Keratinocyte (primary cell): ENCODE results near the gene TFF1. TPM values are rescaled to one million over a fixed set of nuclear protein-coding genes. Genes with fewer than 3 reads are reported as not detected.

Source experiments
- DNase-seq: peaks from one replicate; pipeline ENCODE4 v3.0.0-alpha.2; 2011; ENCODE audit warnings: low read depth, missing footprints, low spot score
- FAIRE-seq: peaks from 2 replicates; lab custom pipeline; 2011; peaks lifted over from hg19 to GRCh38; lab: Jason Lieb, UNC
- H2AFZ ChIP-seq: 2 replicates; pipeline ENCODE4 v1.6.0; 2012; ENCODE audit warnings: low read length, control low read depth, inconsistent platforms; ENCODE audit not compliant: control insufficient read depth
- H3K27ac ChIP-seq: 2 replicates; pipeline ENCODE4 v1.5.1; 2011; ENCODE audit warnings: low read length; ENCODE audit not compliant: control insufficient read depth, insufficient read depth
- H3K27me3 ChIP-seq: 3 replicates; pipeline ENCODE4 v1.6.0; 2011; ENCODE audit warnings: low read length; ENCODE audit not compliant: control insufficient read depth, insufficient read depth; ENCODE audit errors: extremely low read depth
- H3K36me3 ChIP-seq, 2 experiments: 2 replicates in 1 of 2; 3 replicates in 1 of 2; pipeline ENCODE4 v1.5.1; 2011; ENCODE audit warnings: low read length in 2 of 2, mild to moderate bottlenecking in 1 of 2; ENCODE audit not compliant: control insufficient read depth in 2 of 2, insufficient read depth in 2 of 2; ENCODE audit errors: extremely low read depth in 1 of 2
- H3K4me1 ChIP-seq: 3 replicates; pipeline ENCODE4 v1.5.1; 2011; ENCODE audit warnings: low read length; ENCODE audit not compliant: control insufficient read depth, insufficient read depth; ENCODE audit errors: extremely low read depth
- H3K4me2 ChIP-seq: 3 replicates; pipeline ENCODE4 v1.6.0; 2011; ENCODE audit warnings: low read depth, low read length; ENCODE audit not compliant: control insufficient read depth, insufficient read depth; ENCODE audit errors: extremely low read depth
- H3K4me3 ChIP-seq, 3 experiments: fragments of 200-600 bp in 1 of 3; sonication (generic) in 1 of 3; 2 replicates in 2 of 3; 3 replicates in 1 of 3; pipeline ENCODE4 v1.5.1; 2011 to 2016; ENCODE audit warnings: low read length in 3 of 3, mild to moderate bottlenecking in 3 of 3, control low read depth in 2 of 3, inconsistent platforms in 1 of 3, low read depth in 1 of 3, mixed read lengths in 1 of 3, mixed run types in 1 of 3, moderate library complexity in 1 of 3; ENCODE audit not compliant: control insufficient read depth in 2 of 3, insufficient read depth in 2 of 3; ENCODE audit errors: extremely low read depth in 1 of 3
- H3K79me2 ChIP-seq: 2 replicates; pipeline ENCODE4 v1.6.0; 2012; ENCODE audit warnings: low read length; ENCODE audit not compliant: control insufficient read depth, insufficient read depth
- H3K9ac ChIP-seq: 3 replicates; pipeline ENCODE4 v1.6.0; 2011; ENCODE audit warnings: low read length; ENCODE audit not compliant: control insufficient read depth, insufficient read depth; ENCODE audit errors: extremely low read depth
- H3K9me1 ChIP-seq: 3 replicates; pipeline ENCODE4 v1.6.0; 2011; ENCODE audit warnings: low read length; ENCODE audit not compliant: control insufficient read depth, insufficient read depth; ENCODE audit errors: extremely low read depth
- H3K9me3 ChIP-seq: 2 replicates; pipeline ENCODE4 v1.5.1; 2012; ENCODE audit warnings: low read depth, low read length; ENCODE audit not compliant: control insufficient read depth
- H4K20me1 ChIP-seq: 3 replicates; pipeline ENCODE4 v1.6.0; 2011; ENCODE audit warnings: low read length; ENCODE audit not compliant: control insufficient read depth, insufficient read depth; ENCODE audit errors: extremely low read depth
- EZH2 ChIP-seq: IDR thresholded peaks from one replicate; pipeline ENCODE4 v1.6.1; 2012; ENCODE audit warnings: inconsistent platforms, mild to moderate bottlenecking, low read length, moderate library complexity
- dilution Hi-C: fragments of 300-500 bp; cut with MboI; formaldehyde crosslinking; loops from one replicate; pipeline ENCODE4 v1.7.0; 2020; ENCODE audit warnings: low sequenced_read_pairs; ENCODE audit not compliant: extremely low pct_ligation_motif_present
- polyA plus RNA-seq, 5 experiments: library from polyadenylated mRNA; depleted of rRNA in 3 of 5; stranded (reverse) in 3 of 5; stranded (forward) in 1 of 5; unstranded in 1 of 5; fragments of >200 nt; gene quantifications; 1 replicate in 1 of 5; 2 replicates in 3 of 5; 3 replicates in 1 of 5; pipeline versions ENCODE4 v1.2.1 to v1.2.3, GENCODE V29; 2011 to 2012; ENCODE audit warnings: missing spikeins in 2 of 5, low read depth in 1 of 5, low replicate concordance in 1 of 5
- TF ChIP-seq, protein P1 (sequence below), 3 experiments: IDR thresholded peaks in 1 of 3; conservative IDR thresholded peaks in 1 of 3; optimal IDR thresholded peaks in 1 of 3; 2 replicates in 2 of 3; 3 replicates in 1 of 3; pipeline versions ENCODE3 to v1.5.1; 2011; ENCODE audit warnings: low read length in 3 of 3, mild to moderate bottlenecking in 3 of 3, moderate library complexity in 2 of 3, control low read depth in 1 of 3, inconsistent platforms in 1 of 3; ENCODE audit not compliant: insufficient read depth in 2 of 3; ENCODE audit errors: extremely low read depth in 1 of 3

The TFF1 gene
- polyA plus RNA-seq, 1 donor (not counting 4 experiments of a cell fraction or from before 2014, with no cell fraction given): not detected

DNA sequence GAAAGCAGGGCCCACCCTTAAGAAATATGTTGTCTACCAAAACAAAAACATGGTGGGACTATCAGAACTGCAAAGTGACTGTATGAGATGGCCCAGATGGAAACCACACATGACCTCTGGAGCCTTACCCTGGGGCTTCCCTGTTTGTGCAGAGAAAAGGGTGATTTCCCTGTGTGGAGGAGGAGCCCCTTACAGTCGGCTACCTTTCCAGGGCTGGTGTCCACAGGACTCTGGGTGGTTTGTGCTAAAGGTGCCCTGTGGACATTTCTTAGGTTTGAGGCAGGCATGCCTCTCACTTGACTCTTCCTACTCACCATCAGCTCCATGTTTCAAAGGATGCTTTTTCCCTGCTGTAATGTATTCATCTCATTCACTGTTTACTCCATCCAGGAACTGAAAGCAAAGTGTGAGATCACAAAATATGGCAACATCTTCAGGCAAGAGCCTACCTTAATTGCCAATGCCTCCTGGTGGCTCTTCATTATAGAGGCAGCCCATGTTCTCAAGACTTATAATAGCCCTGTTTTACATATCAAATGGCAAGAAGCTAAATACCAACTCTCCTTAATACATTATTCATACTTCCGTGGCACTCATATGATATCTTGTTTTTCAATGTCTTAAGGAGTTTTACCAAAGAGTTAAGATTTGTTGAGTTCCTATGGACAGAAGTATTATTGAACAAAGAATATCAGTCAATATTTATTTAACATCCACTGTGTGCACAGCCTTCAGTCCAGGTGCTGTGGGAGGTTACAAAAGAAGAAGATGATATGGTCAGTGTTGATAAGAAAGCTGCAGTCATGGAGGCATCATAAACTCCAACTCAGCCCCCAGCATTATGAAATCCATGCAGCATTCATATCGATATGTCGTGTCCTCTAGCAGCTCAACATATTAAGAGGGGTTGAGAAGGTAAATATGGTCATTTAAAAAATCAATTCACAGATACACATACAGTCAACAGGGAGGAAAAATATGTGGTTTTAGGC lies 35.7 kb downstream of the TFF1 start:
- no peak overlapping the region for H3K4me2 ChIP-seq
- H3K36me3 ChIP-seq: no peaks in the 10 kb centered on the region
- peaks cover 11% of the 10 kb centered on the region for H3K27me3 ChIP-seq
- H3K27ac ChIP-seq: no peak overlapping the region
- dilution Hi-C loops: no loop called here
- no peaks in the 10 kb centered on the region for H3K4me1 ChIP-seq
- DNase-seq (no peak), FAIRE-seq (no peak)
- H3K4me3 ChIP-seq: no peak overlapping the region
- H4K20me1 ChIP-seq: no peaks in the 10 kb centered on the region
- TF ChIP-seq, protein P1, sequence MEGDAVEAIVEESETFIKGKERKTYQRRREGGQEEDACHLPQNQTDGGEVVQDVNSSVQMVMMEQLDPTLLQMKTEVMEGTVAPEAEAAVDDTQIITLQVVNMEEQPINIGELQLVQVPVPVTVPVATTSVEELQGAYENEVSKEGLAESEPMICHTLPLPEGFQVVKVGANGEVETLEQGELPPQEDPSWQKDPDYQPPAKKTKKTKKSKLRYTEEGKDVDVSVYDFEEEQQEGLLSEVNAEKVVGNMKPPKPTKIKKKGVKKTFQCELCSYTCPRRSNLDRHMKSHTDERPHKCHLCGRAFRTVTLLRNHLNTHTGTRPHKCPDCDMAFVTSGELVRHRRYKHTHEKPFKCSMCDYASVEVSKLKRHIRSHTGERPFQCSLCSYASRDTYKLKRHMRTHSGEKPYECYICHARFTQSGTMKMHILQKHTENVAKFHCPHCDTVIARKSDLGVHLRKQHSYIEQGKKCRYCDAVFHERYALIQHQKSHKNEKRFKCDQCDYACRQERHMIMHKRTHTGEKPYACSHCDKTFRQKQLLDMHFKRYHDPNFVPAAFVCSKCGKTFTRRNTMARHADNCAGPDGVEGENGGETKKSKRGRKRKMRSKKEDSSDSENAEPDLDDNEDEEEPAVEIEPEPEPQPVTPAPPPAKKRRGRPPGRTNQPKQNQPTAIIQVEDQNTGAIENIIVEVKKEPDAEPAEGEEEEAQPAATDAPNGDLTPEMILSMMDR (optimal IDR thresholded peaks at IDR 0.05 in 1 of 3, IDR thresholded peaks at IDR 0.05 in 1 of 3, conservative IDR thresholded peaks at IDR 0.05 in 1 of 3; ENCODE audit: extremely low read depth in 1 of 3, insufficient read depth in 2 of 3, low read length in 3 of 3): no peak
- no peak for TF ChIP-seq EZH2
- H3K9me1 ChIP-seq: no peaks in the 10 kb centered on the region
- no peak overlapping the region for H2AFZ ChIP-seq
- no peaks in the 10 kb centered on the region for H3K79me2 ChIP-seq
- no peaks in the 10 kb centered on the region for H3K9me3 ChIP-seq
- H3K9ac ChIP-seq: no peak overlapping the region

DNA sequence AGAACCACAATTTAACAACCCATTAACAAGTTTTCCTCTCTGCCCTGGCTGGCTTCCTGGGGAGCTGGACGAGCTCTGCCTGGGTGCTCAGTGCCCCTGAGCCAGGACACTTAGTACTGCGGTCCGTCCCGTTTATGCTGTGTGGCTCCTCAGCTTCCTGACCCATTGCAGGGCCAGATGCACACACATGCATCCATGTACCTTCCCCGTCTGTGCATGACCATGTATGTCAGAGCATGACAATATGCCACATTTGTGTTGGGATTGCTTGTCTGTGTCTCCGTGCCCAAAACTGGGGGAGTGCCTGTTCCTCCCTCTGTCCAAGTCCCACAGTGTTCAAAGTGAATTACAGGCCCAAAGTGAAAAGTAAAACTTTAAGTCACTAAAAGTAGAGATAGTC lies 41.4 kb downstream of the TFF1 start:
- Histone ChIP-seq H4K20me1 (no peaks in the 10 kb centered on the region), H3K9ac (no peak overlapping the region), H3K9me3 (no peaks in the 10 kb centered on the region), H3K4me3 (no peak overlapping the region), H3K27ac (no peak overlapping the region), H3K79me2 (no peaks in the 10 kb centered on the region), H3K36me3 (no peaks in the 10 kb centered on the region), H3K27me3 (peaks cover 4% of the 10 kb centered on the region), H2AFZ (no peak overlapping the region), H3K9me1 (no peaks in the 10 kb centered on the region), H3K4me1 (no peaks in the 10 kb centered on the region), H3K4me2 (no peak overlapping the region)
- DNase-seq (no peak), FAIRE-seq (no peak)
- dilution Hi-C loops: no loop called here
- TF ChIP-seq, protein P1 (optimal IDR thresholded peaks at IDR 0.05 in 1 of 3, IDR thresholded peaks at IDR 0.05 in 1 of 3, conservative IDR thresholded peaks at IDR 0.05 in 1 of 3; ENCODE audit: extremely low read depth in 1 of 3, insufficient read depth in 2 of 3, low read length in 3 of 3): no peak
- no peak for TF ChIP-seq EZH2
